DOHH2 (cell line): Measurements from ENCODE around the gene EPB41L2.

Experiments used
- H3F3A ChIP-seq: fragments of 200-600 bp; sonication (generic), shearing (Covaris generic); 2 replicates; pipeline ENCODE4 v1.6.0; 2016; ENCODE audit warnings: antibody characterized with exemption, mild to moderate bottlenecking; ENCODE audit not compliant: control insufficient read depth, insufficient read depth
- H3K27ac ChIP-seq: fragments of 200-600 bp; sonication (generic); 2 replicates; pipeline ENCODE4 v1.5.1; 2014; ENCODE audit warnings: low read depth, mild to moderate bottlenecking, low read length, moderate library complexity
- H3K27me3 ChIP-seq: fragments of 200-600 bp; sonication (generic); 2 replicates; pipeline ENCODE4 v1.6.1; 2014; ENCODE audit warnings: mild to moderate bottlenecking, low read length, mixed read lengths; ENCODE audit not compliant: control insufficient read depth
- H3K36me3 ChIP-seq: fragments of 200-600 bp; sonication (generic); 2 replicates; pipeline ENCODE4 v1.6.1; 2014; ENCODE audit warnings: mild to moderate bottlenecking, low read length, moderate library complexity, mixed read lengths; ENCODE audit not compliant: control insufficient read depth
- H3K4me1 ChIP-seq: fragments of 200-600 bp; sonication (generic); 2 replicates; pipeline ENCODE4 v1.6.1; 2014; ENCODE audit warnings: mild to moderate bottlenecking, low read length, mixed read lengths; ENCODE audit not compliant: control insufficient read depth
- H3K4me2 ChIP-seq: fragments of 200-600 bp; sonication (generic); 2 replicates; pipeline ENCODE4 v1.6.0; 2014; ENCODE audit warnings: mild to moderate bottlenecking, low read length, moderate library complexity
- H3K4me3 ChIP-seq: fragments of 200-600 bp; sonication (generic); 2 replicates; pipeline ENCODE4 v1.5.1; 2014; ENCODE audit warnings: mild to moderate bottlenecking, low read length, mixed read lengths
- H3K79me2 ChIP-seq: fragments of 200-600 bp; sonication (generic); 2 replicates; pipeline ENCODE4 v1.6.1; 2014; ENCODE audit warnings: mild to moderate bottlenecking, low read length, mixed read lengths; ENCODE audit not compliant: control insufficient read depth
- H3K9me2 ChIP-seq: fragments of 200-600 bp; sonication (generic); replicated peaks from 2 replicates; pipeline ENCODE4 v1.6.1; 2014; ENCODE audit warnings: mild to moderate bottlenecking, low read length, mixed read lengths; ENCODE audit not compliant: control insufficient read depth
- H3K9me3 ChIP-seq: fragments of 200-600 bp; sonication (generic); 2 replicates; pipeline ENCODE4 v1.6.1; 2014; ENCODE audit warnings: antibody characterized with exemption, low read length, mixed read lengths; ENCODE audit not compliant: control insufficient read depth, insufficient read depth
- H4K20me1 ChIP-seq: fragments of 200-600 bp; sonication (generic); 2 replicates; pipeline ENCODE4 v1.6.0; 2014; ENCODE audit warnings: low read depth, mild to moderate bottlenecking, antibody characterized with exemption, low read length, moderate library complexity; ENCODE audit not compliant: control insufficient read depth, insufficient read depth
- CTCF ChIP-seq: fragments of 200-600 bp; sonication (generic); IDR thresholded peaks from one replicate; pipeline ENCODE4 v1.5.1; 2014; ENCODE audit warnings: antibody characterized with exemption, mild to moderate bottlenecking, low read depth, low read length; ENCODE audit not compliant: poor library complexity, severe bottlenecking
- EZH2phosphoT487 ChIP-seq: fragments of 200-600 bp; sonication (generic); IDR thresholded peaks from 2 replicates; pipeline ENCODE4 v1.6.1; 2017; ENCODE audit warnings: borderline replicate concordance, mild to moderate bottlenecking, antibody characterized with exemption, low read length, moderate library complexity, mixed read lengths

EPB41L2 gene

GRCh38 chr6:131001111-131001736 is 61.8 kb downstream of the EPB41L2 start:
- Histone ChIP-seq H4K20me1 (0 out of 2 replicates have a peak, but pooled peaks cover 4% of the 10 kb centered on the region), H3K27ac (no peak overlapping the region), H3K79me2 (peaks cover 96% of the 10 kb centered on the region), H3K4me2 (no peak overlapping the region), H3K4me1 (peaks cover 19% of the 10 kb centered on the region), H3K9me2 (no peaks in the 10 kb centered on the region), H3F3A (no peaks in the 10 kb centered on the region), H3K4me3 (no peak overlapping the region), H3K36me3 (no peaks in the 10 kb centered on the region), H3K9me3 (no peaks in the 10 kb centered on the region), H3K27me3 (no peaks in the 10 kb centered on the region)
- no peak for TF ChIP-seq CTCF
- no peak for TF ChIP-seq EZH2phosphoT487

- Histone ChIP-seq H3K79me2 (peaks cover 100% of the 10 kb centered on the region), H3K9me2 (no peaks in the 10 kb centered on the region), H3K36me3 (no peaks in the 10 kb centered on the region), H3K4me2 (no peak overlapping the region), H3K9me3 (no peaks in the 10 kb centered on the region), H3K4me1 (peaks cover 19% of the 10 kb centered on the region), H3K27ac (no peak overlapping the region), H3K4me3 (no peak overlapping the region), H3K27me3 (no peaks in the 10 kb centered on the region), H4K20me1 (0 out of 2 replicates have a peak, but pooled peaks cover 4% of the 10 kb centered on the region), H3F3A (no peaks in the 10 kb centered on the region)
- no peak for TF ChIP-seq CTCF
These were observed 62.5 kb downstream of the EPB41L2 start for GRCh38 chr6:131000544-131000943.

GRCh38 chr6:130997061-130997753 is 65.8 kb downstream of the EPB41L2 start:
- H3F3A ChIP-seq: no peaks in the 10 kb centered on the region
- no peak for TF ChIP-seq EZH2phosphoT487
- no peak for TF ChIP-seq CTCF
- no peaks in the 10 kb centered on the region for H3K27me3 ChIP-seq
- 0 out of 2 replicates have a peak, but pooled peaks cover 4% of the 10 kb centered on the region for H4K20me1 ChIP-seq
- H3K4me2 ChIP-seq: no peak overlapping the region
- H3K9me3 ChIP-seq: no peaks in the 10 kb centered on the region
- H3K36me3 ChIP-seq: no peaks in the 10 kb centered on the region
- H3K79me2 ChIP-seq: peaks cover 93% of the 10 kb centered on the region
- peaks cover 21% of the 10 kb centered on the region for H3K4me1 ChIP-seq
- H3K4me3 ChIP-seq: no peak overlapping the region
- H3K9me2 ChIP-seq: no peaks in the 10 kb centered on the region
- H3K27ac ChIP-seq: no peak overlapping the region
